A673 (cell line): ENCODE measurements around the gene RABGAP1L. TPM values are rescaled to one million over a fixed set of nuclear protein-coding genes. Genes with fewer than 3 reads are reported as not detected.

Experiments
- BruUV-seq: library from RNA; stranded (reverse); fragments of 400-500 nt; replicated peaks from 2 replicates; lab custom pipeline; 2021; lab: Mats Ljungman, UMichigan
- CTCF ChIA-PET: fragments of 300-600 bp; sonication (Branson Sonifier 250); formaldehyde crosslinking; loops from one replicate; lab custom pipeline; 2022; ENCODE audit warnings: antibody characterized with exemption; lab: Charles Lee
- POLR2A ChIA-PET: fragments of 300-600 bp; sonication (Branson Sonifier 250); formaldehyde crosslinking; loops from one replicate; lab custom pipeline; 2022; ENCODE audit warnings: antibody characterized with exemption; ENCODE audit not compliant: low non-redundant PET; lab: Charles Lee
- DNase-seq: peaks from one replicate; pipeline ENCODE4 v3.0.0-alpha.2; 2015; ENCODE audit warnings: low spot score
- H3K27ac ChIP-seq: fragments of 200-600 bp; sonication (generic); 2 replicates; pipeline ENCODE4 v1.5.1; 2016; ENCODE audit warnings: mixed run types, low read depth, mild to moderate bottlenecking, mixed read lengths, antibody characterized with exemption, low read length; ENCODE audit not compliant: poor library complexity, severe bottlenecking
- H3K27me3 ChIP-seq: fragments of 200-600 bp; sonication (generic); replicated peaks from 2 replicates; pipeline ENCODE4 v1.6.1; 2017; ENCODE audit warnings: mixed run types, low read depth, mild to moderate bottlenecking, mixed read lengths, antibody characterized with exemption, low read length; ENCODE audit not compliant: insufficient read depth, poor library complexity
- H3K36me3 ChIP-seq: fragments of 200-600 bp; sonication (generic); 2 replicates; pipeline ENCODE4 v1.6.1; 2016; ENCODE audit warnings: mixed run types, mild to moderate bottlenecking, mixed read lengths, antibody characterized with exemption, low read length; ENCODE audit not compliant: insufficient read depth, poor library complexity, severe bottlenecking
- H3K4me1 ChIP-seq: fragments of 200-600 bp; sonication (generic); 2 replicates; pipeline ENCODE4 v1.6.1; 2017; ENCODE audit warnings: mixed run types, mild to moderate bottlenecking, mixed read lengths, antibody characterized with exemption, low read length; ENCODE audit not compliant: insufficient read depth, poor library complexity, severe bottlenecking
- H3K4me3 ChIP-seq: fragments of 200-600 bp; sonication (generic); 2 replicates; pipeline ENCODE4 v1.5.1; 2016; ENCODE audit warnings: low read depth, mixed run types, mild to moderate bottlenecking, mixed read lengths, low read length; ENCODE audit not compliant: poor library complexity, severe bottlenecking
- H3K9me3 ChIP-seq: fragments of 200-600 bp; sonication (generic); 2 replicates; pipeline ENCODE4 v1.6.1; 2016; ENCODE audit warnings: mixed run types, low read depth, mild to moderate bottlenecking, mixed read lengths, antibody characterized with exemption, low read length; ENCODE audit not compliant: poor library complexity, severe bottlenecking
- EZH2 ChIP-seq: fragments of 200-600 bp; sonication (generic); IDR thresholded peaks from 2 replicates; pipeline ENCODE4 v1.6.1; 2017; ENCODE audit warnings: borderline replicate concordance, low read depth, mild to moderate bottlenecking, mixed read lengths, antibody characterized with exemption, low read length; ENCODE audit not compliant: poor library complexity, severe bottlenecking
- intact Hi-C: fragments of 100-400 bp; cut with micrococcal nuclease; formaldehyde crosslinking; loops from one replicate; pipeline ENCODE4 v1.10.0; 2022; ENCODE audit not compliant: unreplicated experiment
- total RNA-seq: library from RNA; stranded (reverse); gene quantifications from 2 replicates; pipeline ENCODE4 v1.2.3, GENCODE V29; 2021
- TF ChIP-seq, protein P1 (sequence below): fragments of 300-800, 200-600 bp; sonication (generic); conservative IDR thresholded peaks from 2 replicates; pipeline ENCODE4 v1.5.1; 2017; ENCODE audit warnings: low read depth, mild to moderate bottlenecking, antibody characterized with exemption, low read length, moderate library complexity, mixed read lengths

Gene RABGAP1L
- total RNA-seq, 1 experiment from 2014 or later = 19.3 TPM

DNA sequence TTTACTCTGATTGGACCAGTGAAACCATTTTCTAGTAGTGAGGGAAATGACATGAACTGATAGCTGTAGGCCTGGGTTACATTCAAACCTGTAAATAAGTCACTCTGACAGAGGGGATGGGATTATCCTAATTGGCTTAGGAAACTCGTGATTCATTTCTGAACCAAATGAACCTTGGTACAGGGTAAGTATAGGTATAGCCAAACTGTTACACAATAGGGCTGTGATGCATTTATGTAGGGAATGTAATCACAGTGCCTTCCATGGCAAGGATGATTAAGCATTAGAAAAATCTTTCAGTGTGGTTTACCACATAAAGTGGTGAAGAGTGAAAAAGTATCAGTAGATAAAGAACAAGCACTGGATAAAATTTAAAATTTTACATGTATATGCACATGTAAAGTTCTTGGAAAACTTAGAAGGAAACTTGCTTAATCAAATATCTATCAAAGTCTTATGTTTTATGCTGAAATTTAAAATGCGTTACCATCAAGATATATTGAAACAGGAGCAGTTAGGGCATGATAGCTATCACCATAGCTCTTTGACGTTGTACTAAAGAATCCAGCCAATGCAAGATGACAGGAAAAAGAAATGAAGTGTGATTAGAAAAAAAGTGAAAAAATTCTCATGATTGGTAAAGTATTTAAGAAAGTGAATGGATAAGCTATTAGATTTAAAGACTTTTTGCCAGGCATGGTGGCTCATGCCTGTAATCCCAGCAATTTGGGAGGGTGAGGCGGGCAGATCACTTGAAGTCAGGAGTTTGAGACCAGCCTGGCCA lies 63.0 kb downstream of the RABGAP1L start:
- Histone ChIP-seq H3K27me3 (no peaks in the 10 kb centered on the region), H3K36me3 (no peaks in the 10 kb centered on the region), H3K4me3 (no peak overlapping the region), H3K9me3 (peaks cover 6% of the 10 kb centered on the region), H3K4me1 (peaks cover 3% of the 10 kb centered on the region), H3K27ac (no peak overlapping the region)
- peak; percentile 23 for DNase-seq
- POLR2A ChIA-PET = interaction anchor here (0.5 kb wide), 1 partner anchor 267 kb away, joined by 9 read pairs; no protein-coding TSS in a partner anchor
- BruUV-seq = no TSS peak
- CTCF ChIA-PET = no interaction called here
- intact Hi-C loops = no loop called here
- TF ChIP-seq, protein P1, sequence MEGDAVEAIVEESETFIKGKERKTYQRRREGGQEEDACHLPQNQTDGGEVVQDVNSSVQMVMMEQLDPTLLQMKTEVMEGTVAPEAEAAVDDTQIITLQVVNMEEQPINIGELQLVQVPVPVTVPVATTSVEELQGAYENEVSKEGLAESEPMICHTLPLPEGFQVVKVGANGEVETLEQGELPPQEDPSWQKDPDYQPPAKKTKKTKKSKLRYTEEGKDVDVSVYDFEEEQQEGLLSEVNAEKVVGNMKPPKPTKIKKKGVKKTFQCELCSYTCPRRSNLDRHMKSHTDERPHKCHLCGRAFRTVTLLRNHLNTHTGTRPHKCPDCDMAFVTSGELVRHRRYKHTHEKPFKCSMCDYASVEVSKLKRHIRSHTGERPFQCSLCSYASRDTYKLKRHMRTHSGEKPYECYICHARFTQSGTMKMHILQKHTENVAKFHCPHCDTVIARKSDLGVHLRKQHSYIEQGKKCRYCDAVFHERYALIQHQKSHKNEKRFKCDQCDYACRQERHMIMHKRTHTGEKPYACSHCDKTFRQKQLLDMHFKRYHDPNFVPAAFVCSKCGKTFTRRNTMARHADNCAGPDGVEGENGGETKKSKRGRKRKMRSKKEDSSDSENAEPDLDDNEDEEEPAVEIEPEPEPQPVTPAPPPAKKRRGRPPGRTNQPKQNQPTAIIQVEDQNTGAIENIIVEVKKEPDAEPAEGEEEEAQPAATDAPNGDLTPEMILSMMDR = no peak
- no peak for TF ChIP-seq EZH2

GRCh38 chr1:174224641-174225040 lies 65.3 kb downstream of the RABGAP1L start:
- H3K4me3 ChIP-seq = no peak overlapping the region
- TF ChIP-seq, protein P1 = no peak
- no peak for TF ChIP-seq EZH2
- no peak for DNase-seq
- no peak overlapping the region for H3K27ac ChIP-seq
- no peaks in the 10 kb centered on the region for H3K27me3 ChIP-seq
- no peaks in the 10 kb centered on the region for H3K36me3 ChIP-seq
- H3K9me3 ChIP-seq = peaks cover 6% of the 10 kb centered on the region
- no peaks in the 10 kb centered on the region for H3K4me1 ChIP-seq
- BruUV-seq = no TSS peak
- CTCF ChIA-PET = no interaction called here
- intact Hi-C loops = no loop called here
- POLR2A ChIA-PET = no interaction called here

- no peak for DNase-seq
- TF ChIP-seq EZH2 = no peak
- TF ChIP-seq, protein P1 = no peak
- H3K27me3 ChIP-seq = no peaks in the 10 kb centered on the region
- BruUV-seq = no TSS peak
- no peak overlapping the region for H3K27ac ChIP-seq
- CTCF ChIA-PET = no interaction called here
- H3K4me1 ChIP-seq = no peaks in the 10 kb centered on the region
- H3K4me3 ChIP-seq = no peak overlapping the region
- peaks cover 6% of the 10 kb centered on the region for H3K9me3 ChIP-seq
- POLR2A ChIA-PET = no interaction called here
- H3K36me3 ChIP-seq = no peaks in the 10 kb centered on the region
- intact Hi-C loops = no loop called here
These were observed 66.3 kb downstream of the RABGAP1L start for GRCh38 chr1:174225499-174226204.
